HG02763 (cell line): Measurements from ENCODE around the gene EIF3K.

Experiments
- ATAC-seq: cut with Tn5 transposase; IDR thresholded peaks from one replicate; pipeline ENCODE4 v1.9.1; 2021; ENCODE audit warnings: mild to moderate bottlenecking, moderate library complexity; ENCODE audit not compliant: unreplicated experiment

The EIF3K gene

GRCh38 chr19:38648769-38649304 lies 29.8 kb downstream of the EIF3K start:
- ATAC-seq, result no peak

- ATAC-seq, result no peak
Observed at GRCh38 chr19:38649305-38650171, 30.6 kb downstream of the EIF3K start.

- ATAC-seq, result no peak
Observed at GRCh38 chr19:38650172-38650775, 31.3 kb downstream of the EIF3K start.

- no peak for ATAC-seq
Observed at GRCh38 chr19:38650911-38651584, 32.1 kb downstream of the EIF3K start.

- no peak for ATAC-seq
Observed at GRCh38 chr19:38653028-38653571, 34.1 kb downstream of the EIF3K start.

GRCh38 chr19:38654628-38655055 lies 35.7 kb downstream of the EIF3K start:
- ATAC-seq, result no peak

- ATAC-seq, result no peak
Observed at GRCh38 chr19:38655148-38655824, 36.3 kb downstream of the EIF3K start.

GRCh38 chr19:38656171-38656981 lies 37.4 kb downstream of the EIF3K start:
- no peak for ATAC-seq

GRCh38 chr19:38657633-38658222 lies 38.7 kb downstream of the EIF3K start:
- no peak for ATAC-seq

GRCh38 chr19:38658462-38659306 lies 39.7 kb downstream of the EIF3K start:
- ATAC-seq, result no peak

GRCh38 chr19:38660724-38661123 lies 41.7 kb downstream of the EIF3K start:
- ATAC-seq, result no peak

- ATAC-seq, result no peak
Observed at GRCh38 chr19:38661136-38661535, 42.1 kb downstream of the EIF3K start.

GRCh38 chr19:38661996-38662395 lies 43.0 kb downstream of the EIF3K start:
- ATAC-seq, result no peak

GRCh38 chr19:38662537-38663155 lies 43.7 kb downstream of the EIF3K start:
- ATAC-seq, result no peak

GRCh38 chr19:38663156-38663651 lies 44.2 kb downstream of the EIF3K start:
- no peak for ATAC-seq

GRCh38 chr19:38663957-38664502 lies 45.0 kb downstream of the EIF3K start:
- ATAC-seq, result no peak

GRCh38 chr19:38664503-38665211 lies 45.7 kb downstream of the EIF3K start:
- ATAC-seq, result no peak
